ENCODE results near the gene CNKSR3.

- TF ChIP-seq CTCF (IDR thresholded peaks at IDR 0.05) (no peak), POLR2AphosphoS5 (IDR thresholded peaks at IDR 0.05; ENCODE audit: insufficient read depth in 1 of 2, low read depth in 1 of 2) (no peak)
These were observed 10.9 kb upstream of the CNKSR3 start for GRCh38 chr6:154521412-154521811.
